GM23338 (cell line): ENCODE measurements around the gene SASH3. TPM values are rescaled to one million over a fixed set of nuclear protein-coding genes. Genes with fewer than 3 reads are reported as not detected.

Source experiments
- ATAC-seq: fragments of 200-7000 bp; cut with Tn5 transposase; 3 replicates; pipeline ENCODE4 v1.9.1; 2020
- DNase-seq: peaks from one replicate; pipeline ENCODE4 v3.0.0-alpha.2; 2015; ENCODE audit warnings: low spot score
- H2AFZ ChIP-seq: fragments of 200-600 bp; sonication (generic); 2 replicates; pipeline ENCODE4 v1.8.0; 2016; ENCODE audit warnings: antibody characterized with exemption, mild to moderate bottlenecking, moderate library complexity
- H3F3A ChIP-seq: fragments of 200-600 bp; sonication (generic); replicated peaks from 2 replicates; pipeline ENCODE4 v1.8.0; 2017; ENCODE audit warnings: antibody characterized with exemption, mixed run types, low read depth
- H3K27ac ChIP-seq: fragments of 200-600 bp; sonication (generic); 2 replicates; pipeline ENCODE4 v1.6.1; 2016; ENCODE audit warnings: low read depth
- H3K27me3 ChIP-seq: fragments of 200-600 bp; sonication (generic); 2 replicates; pipeline ENCODE4 v1.8.0; 2016; ENCODE audit warnings: mild to moderate bottlenecking, mixed run types, moderate library complexity; ENCODE audit not compliant: insufficient read depth
- H3K36me3 ChIP-seq: fragments of 200-600 bp; sonication (generic); 2 replicates; pipeline ENCODE4 v1.8.0; 2016; ENCODE audit warnings: mild to moderate bottlenecking; ENCODE audit not compliant: insufficient read depth
- H3K4me1 ChIP-seq: fragments of 200-600 bp; sonication (generic); 2 replicates; pipeline ENCODE4 v1.8.0; 2016; ENCODE audit warnings: mild to moderate bottlenecking, moderate library complexity; ENCODE audit not compliant: insufficient read depth
- H3K4me2 ChIP-seq: fragments of 200-600 bp; sonication (generic); 2 replicates; pipeline ENCODE4 v1.7.1; 2017; ENCODE audit warnings: mixed run types
- H3K4me3 ChIP-seq: fragments of 200-600 bp; sonication (generic); 2 replicates; pipeline ENCODE4 v1.6.1; 2016; ENCODE audit warnings: mixed run types
- H3K79me2 ChIP-seq: fragments of 200-600 bp; sonication (generic); replicated peaks from 2 replicates; pipeline ENCODE4 v1.8.0; 2017; ENCODE audit warnings: mild to moderate bottlenecking; ENCODE audit not compliant: insufficient read depth
- H3K9me2 ChIP-seq: fragments of 200-600 bp; sonication (generic); 2 replicates; pipeline ENCODE4 v1.8.0; 2017; ENCODE audit not compliant: insufficient read depth
- H4K20me1 ChIP-seq: fragments of 200-600 bp; sonication (generic); replicated peaks from 2 replicates; pipeline ENCODE4 v1.8.0; 2017; ENCODE audit warnings: mild to moderate bottlenecking; ENCODE audit not compliant: insufficient read depth
- H3K27ac Mint-ChIP-seq: 2 replicates; pipeline ENCODE4 v1.8.0; 2020; ENCODE audit warnings: inconsistent platforms, mild to moderate bottlenecking, moderate library complexity, mixed read lengths
- H3K27me3 Mint-ChIP-seq: 3 replicates; pipeline ENCODE4 v1.8.0; 2022; ENCODE audit warnings: low read depth, mild to moderate bottlenecking, moderate library complexity, mixed read lengths, inconsistent platforms; ENCODE audit not compliant: insufficient read depth, poor library complexity
- H3K36me3 Mint-ChIP-seq: 3 replicates; pipeline ENCODE4 v1.8.0; 2021; ENCODE audit warnings: low read depth, mild to moderate bottlenecking, inconsistent platforms, moderate library complexity, mixed read lengths
- H3K4me1 Mint-ChIP-seq: 3 replicates; pipeline ENCODE4 v1.8.0; 2020; ENCODE audit warnings: mild to moderate bottlenecking, inconsistent platforms, mixed read lengths
- H3K4me3 Mint-ChIP-seq: 3 replicates; pipeline ENCODE4 v1.8.0; 2021; ENCODE audit warnings: moderate library complexity, mild to moderate bottlenecking, inconsistent platforms, mixed read lengths
- H3K9me3 Mint-ChIP-seq: 3 replicates; pipeline ENCODE4 v1.8.0; 2020; ENCODE audit warnings: moderate library complexity, mild to moderate bottlenecking, inconsistent platforms, mixed read lengths
- EZH2 ChIP-seq: fragments of 200-600 bp; sonication (generic); IDR thresholded peaks from one replicate; pipeline ENCODE4 v1.8.0; 2017; ENCODE audit warnings: antibody characterized with exemption, mild to moderate bottlenecking, low read depth; ENCODE audit not compliant: unreplicated experiment
- EZH2phosphoT487 ChIP-seq: fragments of 200-600 bp; sonication (generic); IDR thresholded peaks from one replicate; pipeline ENCODE4 v1.8.1; 2018; ENCODE audit warnings: antibody characterized with exemption; ENCODE audit not compliant: unreplicated experiment
- JUNB ChIP-seq: IDR thresholded peaks from one replicate; pipeline ENCODE4 v1.6.1; 2016; ENCODE audit warnings: antibody characterized with exemption; ENCODE audit not compliant: unreplicated experiment
- NANOG ChIP-seq: IDR thresholded peaks from 2 replicates; pipeline ENCODE4 v1.6.1; 2016; ENCODE audit warnings: antibody characterized with exemption, borderline replicate concordance
- POLR2AphosphoS5 ChIP-seq: IDR thresholded peaks from 2 replicates; pipeline ENCODE4 v1.6.1; 2016; ENCODE audit warnings: antibody characterized with exemption, low read depth
- ZNF114 ChIP-seq: fragments of 250-450 bp; sonication (Bioruptor Pico); IDR thresholded peaks from 2 replicates; pipeline ENCODE4 v1.5.0; 2020; ENCODE audit warnings: mild to moderate bottlenecking, moderate library complexity
- polyA plus RNA-seq: library from polyadenylated mRNA; unstranded; fragments of >200 nt; fragmentation: Nextera tagmentation; extraction: Ambion mirVana; gene quantifications from 2 replicates; pipeline ENCODE4 v1.2.1, GENCODE V29; 2016
- total RNA-seq: library from RNA; depleted of rRNA; stranded (reverse); fragments of >200 nt; shearing (Covaris generic); gene quantifications from 2 replicates; pipeline ENCODE4 v1.2.3, GENCODE V29; 2014
- TF ChIP-seq, protein P1 (sequence below), 2 experiments: fragments of 200-600 bp in 1 of 2; sonication (generic) in 1 of 2; conservative IDR thresholded peaks; 2 replicates each; pipeline versions ENCODE4 v1.5.1 to v1.6.1; 2016 to 2017; ENCODE audit warnings: antibody characterized with exemption in 2 of 2, low read depth in 2 of 2, mild to moderate bottlenecking in 2 of 2, moderate library complexity in 1 of 2
- TF ChIP-seq, protein P2 (sequence below): fragments of 250-450 bp; sonication (Bioruptor Pico); IDR thresholded peaks from 2 replicates; pipeline ENCODE4 v1.5.0; 2020; ENCODE audit warnings: mild to moderate bottlenecking, moderate library complexity
- TF ChIP-seq, protein P3 (sequence below): IDR thresholded peaks from 2 replicates; pipeline ENCODE4 v1.6.1; 2016; ENCODE audit warnings: antibody characterized with exemption

Gene SASH3
- total and polyA plus RNA-seq, 2 experiments from 2014 or later, result 0.18 TPM; not detected in 1

DNA sequence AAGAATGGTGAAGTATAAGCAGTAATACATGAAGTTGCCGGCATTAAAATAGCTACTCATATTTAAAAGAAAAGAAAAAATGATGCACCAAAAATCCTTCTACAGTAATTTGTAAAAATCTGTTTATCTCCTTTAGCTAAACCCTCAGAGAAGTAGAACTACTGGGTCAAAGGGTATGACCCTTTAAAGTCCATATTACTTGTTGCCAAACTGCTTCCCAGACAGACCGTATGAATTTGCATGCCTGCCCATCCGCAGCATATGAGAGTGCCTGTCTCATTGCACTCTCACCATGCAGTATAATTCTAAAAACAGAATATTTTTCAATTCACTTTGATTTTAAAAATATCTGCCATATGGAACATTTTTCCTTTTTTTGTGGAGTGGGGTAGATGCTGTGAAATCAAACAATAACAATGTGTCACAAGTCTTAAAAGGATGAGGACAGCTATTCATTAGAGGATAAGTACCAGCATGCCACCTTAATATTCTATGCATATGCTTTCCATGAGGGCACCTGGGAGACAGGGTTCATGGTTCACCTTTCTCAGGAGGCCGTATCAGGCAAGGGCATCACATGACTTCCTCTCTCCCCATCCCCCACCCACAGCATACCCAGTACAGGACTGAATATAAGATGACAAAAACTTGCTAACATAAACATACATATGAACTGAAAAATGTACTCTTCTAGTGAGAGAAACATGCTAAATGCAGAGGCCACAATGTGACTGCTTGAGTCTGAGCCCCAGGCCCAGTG lies 46.2 kb downstream of the SASH3 start (continued):
- TF ChIP-seq EZH2 (no peak), EZH2phosphoT487 (no peak), POLR2AphosphoS5 (no peak), NANOG (no peak)
- TF ChIP-seq, protein P1, sequence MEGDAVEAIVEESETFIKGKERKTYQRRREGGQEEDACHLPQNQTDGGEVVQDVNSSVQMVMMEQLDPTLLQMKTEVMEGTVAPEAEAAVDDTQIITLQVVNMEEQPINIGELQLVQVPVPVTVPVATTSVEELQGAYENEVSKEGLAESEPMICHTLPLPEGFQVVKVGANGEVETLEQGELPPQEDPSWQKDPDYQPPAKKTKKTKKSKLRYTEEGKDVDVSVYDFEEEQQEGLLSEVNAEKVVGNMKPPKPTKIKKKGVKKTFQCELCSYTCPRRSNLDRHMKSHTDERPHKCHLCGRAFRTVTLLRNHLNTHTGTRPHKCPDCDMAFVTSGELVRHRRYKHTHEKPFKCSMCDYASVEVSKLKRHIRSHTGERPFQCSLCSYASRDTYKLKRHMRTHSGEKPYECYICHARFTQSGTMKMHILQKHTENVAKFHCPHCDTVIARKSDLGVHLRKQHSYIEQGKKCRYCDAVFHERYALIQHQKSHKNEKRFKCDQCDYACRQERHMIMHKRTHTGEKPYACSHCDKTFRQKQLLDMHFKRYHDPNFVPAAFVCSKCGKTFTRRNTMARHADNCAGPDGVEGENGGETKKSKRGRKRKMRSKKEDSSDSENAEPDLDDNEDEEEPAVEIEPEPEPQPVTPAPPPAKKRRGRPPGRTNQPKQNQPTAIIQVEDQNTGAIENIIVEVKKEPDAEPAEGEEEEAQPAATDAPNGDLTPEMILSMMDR (conservative IDR thresholded peaks at IDR 0.05; ENCODE audit: low read depth in 2 of 2), result no peak

DNA sequence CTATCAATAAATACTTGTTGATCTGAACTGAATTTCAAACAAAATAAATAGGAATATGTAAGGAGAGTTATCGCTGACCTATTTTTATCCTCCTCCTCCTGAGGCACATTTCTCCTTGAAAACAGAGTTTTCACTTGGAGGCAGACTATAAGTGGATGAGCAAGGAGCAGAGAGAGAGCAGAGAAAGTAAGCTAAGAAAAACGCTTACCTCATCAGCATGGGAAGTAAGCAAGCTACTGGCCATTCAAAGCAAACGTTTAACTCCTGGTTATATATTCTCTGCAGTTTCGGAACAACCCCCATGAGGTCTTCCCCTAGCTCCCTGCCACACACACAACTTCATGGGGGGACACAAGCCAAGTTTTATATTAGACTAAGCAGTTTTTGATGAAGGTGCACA lies 50.7 kb downstream of the SASH3 start:
- TF ChIP-seq, protein P2, sequence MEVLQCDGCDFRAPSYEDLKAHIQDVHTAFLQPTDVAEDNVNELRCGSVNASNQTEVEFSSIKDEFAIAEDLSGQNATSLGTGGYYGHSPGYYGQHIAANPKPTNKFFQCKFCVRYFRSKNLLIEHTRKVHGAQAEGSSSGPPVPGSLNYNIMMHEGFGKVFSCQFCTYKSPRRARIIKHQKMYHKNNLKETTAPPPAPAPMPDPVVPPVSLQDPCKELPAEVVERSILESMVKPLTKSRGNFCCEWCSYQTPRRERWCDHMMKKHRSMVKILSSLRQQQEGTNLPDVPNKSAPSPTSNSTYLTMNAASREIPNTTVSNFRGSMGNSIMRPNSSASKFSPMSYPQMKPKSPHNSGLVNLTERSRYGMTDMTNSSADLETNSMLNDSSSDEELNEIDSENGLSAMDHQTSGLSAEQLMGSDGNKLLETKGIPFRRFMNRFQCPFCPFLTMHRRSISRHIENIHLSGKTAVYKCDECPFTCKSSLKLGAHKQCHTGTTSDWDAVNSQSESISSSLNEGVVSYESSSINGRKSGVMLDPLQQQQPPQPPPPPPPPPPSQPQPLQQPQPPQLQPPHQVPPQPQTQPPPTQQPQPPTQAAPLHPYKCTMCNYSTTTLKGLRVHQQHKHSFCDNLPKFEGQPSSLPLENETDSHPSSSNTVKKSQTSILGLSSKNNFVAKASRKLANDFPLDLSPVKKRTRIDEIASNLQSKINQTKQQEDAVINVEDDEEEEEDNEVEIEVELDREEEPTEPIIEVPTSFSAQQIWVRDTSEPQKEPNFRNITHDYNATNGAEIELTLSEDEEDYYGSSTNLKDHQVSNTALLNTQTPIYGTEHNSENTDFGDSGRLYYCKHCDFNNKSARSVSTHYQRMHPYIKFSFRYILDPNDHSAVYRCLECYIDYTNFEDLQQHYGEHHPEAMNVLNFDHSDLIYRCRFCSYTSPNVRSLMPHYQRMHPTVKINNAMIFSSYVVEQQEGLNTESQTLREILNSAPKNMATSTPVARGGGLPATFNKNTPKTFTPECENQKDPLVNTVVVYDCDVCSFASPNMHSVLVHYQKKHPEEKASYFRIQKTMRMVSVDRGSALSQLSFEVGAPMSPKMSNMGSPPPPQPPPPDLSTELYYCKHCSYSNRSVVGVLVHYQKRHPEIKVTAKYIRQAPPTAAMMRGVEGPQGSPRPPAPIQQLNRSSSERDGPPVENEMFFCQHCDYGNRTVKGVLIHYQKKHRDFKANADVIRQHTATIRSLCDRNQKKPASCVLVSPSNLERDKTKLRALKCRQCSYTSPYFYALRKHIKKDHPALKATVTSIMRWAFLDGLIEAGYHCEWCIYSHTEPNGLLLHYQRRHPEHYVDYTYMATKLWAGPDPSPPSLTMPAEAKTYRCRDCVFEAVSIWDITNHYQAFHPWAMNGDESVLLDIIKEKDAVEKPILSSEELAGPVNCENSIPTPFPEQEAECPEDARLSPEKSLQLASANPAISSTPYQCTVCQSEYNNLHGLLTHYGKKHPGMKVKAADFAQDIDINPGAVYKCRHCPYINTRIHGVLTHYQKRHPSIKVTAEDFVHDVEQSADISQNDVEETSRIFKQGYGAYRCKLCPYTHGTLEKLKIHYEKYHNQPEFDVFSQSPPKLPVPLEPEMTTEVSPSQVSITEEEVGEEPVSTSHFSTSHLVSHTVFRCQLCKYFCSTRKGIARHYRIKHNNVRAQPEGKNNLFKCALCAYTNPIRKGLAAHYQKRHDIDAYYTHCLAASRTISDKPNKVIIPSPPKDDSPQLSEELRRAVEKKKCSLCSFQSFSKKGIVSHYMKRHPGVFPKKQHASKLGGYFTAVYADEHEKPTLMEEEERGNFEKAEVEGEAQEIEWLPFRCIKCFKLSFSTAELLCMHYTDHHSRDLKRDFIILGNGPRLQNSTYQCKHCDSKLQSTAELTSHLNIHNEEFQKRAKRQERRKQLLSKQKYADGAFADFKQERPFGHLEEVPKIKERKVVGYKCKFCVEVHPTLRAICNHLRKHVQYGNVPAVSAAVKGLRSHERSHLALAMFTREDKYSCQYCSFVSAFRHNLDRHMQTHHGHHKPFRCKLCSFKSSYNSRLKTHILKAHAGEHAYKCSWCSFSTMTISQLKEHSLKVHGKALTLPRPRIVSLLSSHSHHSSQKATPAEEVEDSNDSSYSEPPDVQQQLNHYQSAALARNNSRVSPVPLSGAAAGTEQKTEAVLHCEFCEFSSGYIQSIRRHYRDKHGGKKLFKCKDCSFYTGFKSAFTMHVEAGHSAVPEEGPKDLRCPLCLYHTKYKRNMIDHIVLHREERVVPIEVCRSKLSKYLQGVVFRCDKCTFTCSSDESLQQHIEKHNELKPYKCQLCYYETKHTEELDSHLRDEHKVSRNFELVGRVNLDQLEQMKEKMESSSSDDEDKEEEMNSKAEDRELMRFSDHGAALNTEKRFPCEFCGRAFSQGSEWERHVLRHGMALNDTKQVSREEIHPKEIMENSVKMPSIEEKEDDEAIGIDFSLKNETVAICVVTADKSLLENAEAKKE (CRISPR knock-in tag), result no peak
- TF ChIP-seq EZH2phosphoT487 (no peak), JUNB (no peak), POLR2AphosphoS5 (no peak), ZNF114 (no peak), EZH2 (no peak)
- TF ChIP-seq, protein P3, sequence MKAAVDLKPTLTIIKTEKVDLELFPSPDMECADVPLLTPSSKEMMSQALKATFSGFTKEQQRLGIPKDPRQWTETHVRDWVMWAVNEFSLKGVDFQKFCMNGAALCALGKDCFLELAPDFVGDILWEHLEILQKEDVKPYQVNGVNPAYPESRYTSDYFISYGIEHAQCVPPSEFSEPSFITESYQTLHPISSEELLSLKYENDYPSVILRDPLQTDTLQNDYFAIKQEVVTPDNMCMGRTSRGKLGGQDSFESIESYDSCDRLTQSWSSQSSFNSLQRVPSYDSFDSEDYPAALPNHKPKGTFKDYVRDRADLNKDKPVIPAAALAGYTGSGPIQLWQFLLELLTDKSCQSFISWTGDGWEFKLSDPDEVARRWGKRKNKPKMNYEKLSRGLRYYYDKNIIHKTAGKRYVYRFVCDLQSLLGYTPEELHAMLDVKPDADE, result no peak
- no peak overlapping the region for H3K4me3 ChIP-seq
- no peak for ATAC-seq
- Mint-ChIP-seq H3K4me3 (no peak overlapping the region), H3K27ac (no peak overlapping the region), H3K27me3 (peaks cover 4% of the 10 kb centered on the region), H3K36me3 (peaks cover 25% of the 10 kb centered on the region), H3K9me3 (no peaks in the 10 kb centered on the region), H3K4me1 (peaks cover 4% of the 10 kb centered on the region; the same call in 1 of the 3 replicates)
- H3K27me3 ChIP-seq, result no peaks in the 10 kb centered on the region
- H3F3A ChIP-seq, result no peaks in the 10 kb centered on the region
- no peaks in the 10 kb centered on the region for H3K4me1 ChIP-seq
- H3K79me2 ChIP-seq, result peaks cover 4% of the 10 kb centered on the region; the same call in 1 of the 2 replicates
- H3K9me2 ChIP-seq, result no peaks in the 10 kb centered on the region
- H3K27ac ChIP-seq, result no peak overlapping the region
- H3K4me2 ChIP-seq, result no peak overlapping the region
- H3K36me3 ChIP-seq, result no peaks in the 10 kb centered on the region
- H2AFZ ChIP-seq, result no peak overlapping the region
- H4K20me1 ChIP-seq, result no peaks in the 10 kb centered on the region
- DNase-seq, result no peak
